GM19397 (cell line): ENCODE measurements around the gene PDE6B.

Experiments used
- ATAC-seq: cut with Tn5 transposase; IDR thresholded peaks from one replicate; pipeline ENCODE4 v1.9.1; 2021; ENCODE audit warnings: mild to moderate bottlenecking, moderate library complexity; ENCODE audit not compliant: unreplicated experiment

The PDE6B gene

GRCh38 chr4:622071-622995 is 3.0 kb upstream of the PDE6B start:
- ATAC-seq, result no peak

GRCh38 chr4:622996-623913 is 2.1 kb upstream of the PDE6B start:
- no peak for ATAC-seq

- ATAC-seq, result no peak
Measured at GRCh38 chr4:623914-624566, 1.3 kb upstream of the PDE6B start.

- ATAC-seq, result no peak
Measured at GRCh38 chr4:625631-626161, 323 bp downstream of the PDE6B start.

GRCh38 chr4:626201-627091 is 1.1 kb downstream of the PDE6B start:
- ATAC-seq, result no peak

- no peak for ATAC-seq
Measured at GRCh38 chr4:627347-628125, 2.2 kb downstream of the PDE6B start.

GRCh38 chr4:628311-628741 is 3.0 kb downstream of the PDE6B start:
- ATAC-seq, result no peak

- ATAC-seq, result no peak
Measured at GRCh38 chr4:628821-629635, 3.7 kb downstream of the PDE6B start.

- ATAC-seq, result no peak
Measured at GRCh38 chr4:629636-629914, 4.2 kb downstream of the PDE6B start.

GRCh38 chr4:629915-630641 is 4.7 kb downstream of the PDE6B start:
- ATAC-seq, result no peak

GRCh38 chr4:630656-631055 is 5.3 kb downstream of the PDE6B start:
- ATAC-seq, result no peak

GRCh38 chr4:632196-632790 is 6.9 kb downstream of the PDE6B start:
- ATAC-seq, result no peak

- no peak for ATAC-seq
Measured at GRCh38 chr4:632926-633325, 7.6 kb downstream of the PDE6B start.

- ATAC-seq, result no peak
Measured at GRCh38 chr4:633406-633805, 8.0 kb downstream of the PDE6B start.

- ATAC-seq, result no peak
Measured at GRCh38 chr4:633976-634598, 8.7 kb downstream of the PDE6B start.

GRCh38 chr4:634599-634985 is 9.2 kb downstream of the PDE6B start:
- ATAC-seq, result no peak
